Epithelial cell of proximal tubule (primary cell): ENCODE data around the gene OR1N1. TPM values are rescaled to one million over a fixed set of nuclear protein-coding genes. Genes with fewer than 3 reads are reported as not detected.

Source experiments
- DNase-seq: peaks from one replicate; pipeline ENCODE4 v3.0.0-alpha.2; 2011; ENCODE audit warnings: low read depth
- H3K4me3 ChIP-seq: 2 replicates; pipeline ENCODE4 v1.5.1; 2011; ENCODE audit warnings: low read depth, mild to moderate bottlenecking, low read length
- total RNA-seq: library from RNA; depleted of rRNA; stranded (reverse); fragments of >200 nt; gene quantifications from 2 replicates; pipeline ENCODE4 v1.2.3, GENCODE V29; 2015
- TF ChIP-seq, protein P1 (sequence below): conservative IDR thresholded peaks from 2 replicates; pipeline ENCODE4 v1.5.1; 2012; ENCODE audit warnings: low read depth, mild to moderate bottlenecking, low read length

OR1N1 gene
- total RNA-seq, 1 donor from 2014 or later, result not detected

DNA sequence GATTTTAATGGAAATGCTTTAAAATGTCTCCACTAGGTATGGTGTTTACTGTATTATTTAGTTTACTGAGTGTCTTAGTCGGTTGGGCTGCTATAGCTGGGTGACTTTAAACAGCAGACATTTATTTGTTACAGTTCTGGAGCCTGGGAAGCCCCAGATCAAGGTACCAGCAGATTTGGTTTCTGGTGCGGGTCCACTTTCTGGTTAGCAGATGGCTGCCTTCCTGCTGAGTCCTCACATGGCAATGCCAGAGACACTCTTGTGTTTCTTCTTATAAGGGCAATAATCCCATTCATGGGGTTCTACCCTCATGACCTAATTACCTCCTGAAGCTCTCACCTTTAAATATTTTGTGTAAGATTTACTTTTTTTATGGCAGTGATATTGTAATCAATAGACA lies 8.9 kb downstream of the OR1N1 start:
- TF ChIP-seq, protein P1, sequence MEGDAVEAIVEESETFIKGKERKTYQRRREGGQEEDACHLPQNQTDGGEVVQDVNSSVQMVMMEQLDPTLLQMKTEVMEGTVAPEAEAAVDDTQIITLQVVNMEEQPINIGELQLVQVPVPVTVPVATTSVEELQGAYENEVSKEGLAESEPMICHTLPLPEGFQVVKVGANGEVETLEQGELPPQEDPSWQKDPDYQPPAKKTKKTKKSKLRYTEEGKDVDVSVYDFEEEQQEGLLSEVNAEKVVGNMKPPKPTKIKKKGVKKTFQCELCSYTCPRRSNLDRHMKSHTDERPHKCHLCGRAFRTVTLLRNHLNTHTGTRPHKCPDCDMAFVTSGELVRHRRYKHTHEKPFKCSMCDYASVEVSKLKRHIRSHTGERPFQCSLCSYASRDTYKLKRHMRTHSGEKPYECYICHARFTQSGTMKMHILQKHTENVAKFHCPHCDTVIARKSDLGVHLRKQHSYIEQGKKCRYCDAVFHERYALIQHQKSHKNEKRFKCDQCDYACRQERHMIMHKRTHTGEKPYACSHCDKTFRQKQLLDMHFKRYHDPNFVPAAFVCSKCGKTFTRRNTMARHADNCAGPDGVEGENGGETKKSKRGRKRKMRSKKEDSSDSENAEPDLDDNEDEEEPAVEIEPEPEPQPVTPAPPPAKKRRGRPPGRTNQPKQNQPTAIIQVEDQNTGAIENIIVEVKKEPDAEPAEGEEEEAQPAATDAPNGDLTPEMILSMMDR, result no peak
- no peak overlapping the region for H3K4me3 ChIP-seq
- no peak for DNase-seq

DNA sequence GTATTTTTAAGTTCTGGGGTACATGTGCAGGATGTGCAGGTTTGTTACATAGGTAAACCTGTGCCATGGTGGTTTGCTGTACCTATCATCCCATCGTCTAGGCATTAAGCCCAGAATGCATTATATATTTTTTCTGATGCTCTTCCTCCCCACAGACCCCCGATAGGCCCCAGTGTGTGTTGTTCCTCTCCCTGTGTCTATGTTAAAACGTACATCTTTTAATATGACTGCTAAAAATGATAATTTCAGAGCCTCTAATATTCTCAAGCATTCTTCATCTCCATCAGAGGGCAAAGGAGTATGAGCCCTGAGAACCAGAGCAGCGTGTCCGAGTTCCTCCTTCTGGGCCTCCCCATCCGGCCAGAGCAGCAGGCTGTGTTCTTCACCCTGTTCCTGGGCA lies 16.6 kb downstream of the OR1N1 start, which contains the start of gene OR1J2:
TSS of gene OR1J2 (plus strand) at position 301 of the 400 bp plus-strand sequence. CDS start at position 301, 0 bp downstream.
- H3K4me3 ChIP-seq, result no peak within 1 kb of the TSS
- DNase-seq, result no peak
- TF ChIP-seq, protein P1, result no peak

DNA sequence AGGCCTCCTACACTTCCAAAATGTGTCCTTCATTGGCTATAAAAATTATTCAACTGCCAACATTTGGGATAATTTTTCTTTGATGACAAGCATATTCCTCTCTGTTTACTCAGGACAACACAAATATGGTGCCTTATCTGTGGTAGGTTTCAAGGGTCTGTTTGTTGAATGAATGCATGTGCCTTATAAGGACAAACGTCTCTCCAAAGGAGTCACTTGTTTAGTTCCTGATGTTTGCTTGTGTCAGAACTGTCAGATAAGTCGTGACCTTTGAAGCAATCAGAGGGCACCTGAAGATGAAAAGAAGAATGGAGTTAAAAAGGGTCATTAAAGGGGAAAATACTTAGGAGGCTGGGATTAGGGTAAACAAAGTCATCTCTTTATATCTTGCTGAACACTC lies 20.1 kb downstream of the OR1N1 start:
- no peak overlapping the region for H3K4me3 ChIP-seq
- DNase-seq, result no peak
- TF ChIP-seq, protein P1, result no peak

DNA sequence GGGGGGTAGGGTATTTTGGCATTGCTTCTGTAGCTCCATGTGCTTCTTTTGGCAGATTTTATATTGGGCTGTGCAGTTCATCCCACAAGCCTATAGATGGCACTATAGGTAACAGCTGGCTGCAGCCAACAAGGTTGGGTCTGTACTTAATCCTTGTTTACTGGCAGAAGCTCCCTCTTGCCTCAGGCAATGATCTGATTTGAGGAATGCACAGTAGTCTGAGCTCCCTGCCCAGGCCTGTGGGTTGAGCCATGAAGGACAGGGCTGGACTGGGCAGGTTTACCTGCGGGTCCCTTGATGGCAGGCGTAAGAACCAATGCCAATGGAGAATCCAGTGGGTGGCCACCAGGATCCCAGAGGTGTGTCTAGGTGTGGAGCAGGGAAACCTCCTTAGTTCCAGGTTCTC lies 28.2 kb downstream of the OR1N1 start:
- TF ChIP-seq, protein P1, result peak; percentile 93
- H3K4me3 ChIP-seq, result no peak overlapping the region
- peak; percentile 9 for DNase-seq

DNA sequence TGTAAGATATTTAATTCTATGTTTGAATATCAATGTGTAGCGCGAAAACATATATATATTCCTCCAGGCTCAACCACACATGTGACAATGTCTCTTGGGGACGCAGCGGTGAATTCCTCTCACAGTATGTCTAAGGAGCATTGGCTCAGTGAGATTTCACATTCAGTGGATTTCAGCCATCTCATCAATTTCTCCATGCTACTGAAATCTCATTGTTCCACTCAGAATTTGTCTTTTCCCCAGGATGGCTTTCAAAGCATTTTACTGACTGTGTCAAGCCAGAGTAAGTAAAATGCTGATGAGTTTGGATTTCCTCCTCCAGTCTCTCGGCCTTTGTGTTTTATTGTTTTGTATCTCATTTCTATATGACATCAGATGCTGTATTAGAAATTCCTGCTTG lies 48.0 kb downstream of the OR1N1 start:
- H3K4me3 ChIP-seq, result no peak overlapping the region
- DNase-seq, result no peak
- TF ChIP-seq, protein P1, result no peak

DNA sequence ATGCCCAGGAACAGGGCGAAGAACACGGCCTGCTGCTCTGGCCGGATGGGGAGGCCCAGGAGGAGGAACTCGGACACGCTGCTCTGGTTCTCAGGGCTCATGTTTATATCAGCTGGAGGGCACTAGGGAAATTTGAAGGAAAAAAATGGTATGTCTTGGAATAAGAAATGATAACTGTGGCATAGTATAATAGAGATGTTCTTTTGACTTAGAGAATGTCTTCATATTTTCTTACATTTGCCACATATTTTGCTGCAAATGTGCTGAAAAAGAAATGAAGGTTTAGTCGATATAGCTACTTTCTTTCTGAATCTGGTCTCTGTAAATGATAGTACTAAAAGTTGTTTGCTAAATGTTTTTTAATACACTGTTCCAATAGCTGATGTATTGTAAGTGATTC lies 49.3 kb downstream of the OR1N1 start, which contains the start of gene OR1J1:
TSS of gene OR1J1 (minus strand) at position 101 of the 400 bp plus-strand sequence. CDS start at position 101, 0 bp downstream.
- TF ChIP-seq, protein P1, result no peak
- H3K4me3 ChIP-seq, result no peak within 1 kb of the TSS
- DNase-seq, result no peak

DNA sequence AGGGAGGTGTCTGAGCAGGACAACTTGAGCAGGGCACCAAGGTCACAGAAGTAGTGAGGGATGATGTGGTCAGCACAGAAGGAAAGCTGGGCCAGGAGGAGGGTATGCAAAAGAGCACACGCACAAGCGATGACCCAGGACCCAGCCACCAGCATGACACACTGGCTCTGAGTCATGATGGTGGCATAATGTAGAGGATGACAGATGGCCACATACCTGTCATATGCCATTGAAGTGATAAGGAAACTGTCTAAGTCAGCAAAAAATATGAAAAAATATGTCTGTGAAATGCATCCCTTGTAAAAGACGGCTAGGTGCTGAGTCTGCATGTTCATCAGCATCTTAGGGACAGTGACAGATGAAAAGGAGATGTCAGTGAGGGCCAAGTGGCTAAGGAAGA lies 49.7 kb downstream of the OR1N1 start:
- DNase-seq, result no peak
- H3K4me3 ChIP-seq, result no peak overlapping the region
- TF ChIP-seq, protein P1, result no peak
